ENCODE measurements around the gene DCLK2.

- no peak for TF ChIP-seq ZBTB7A (IDR thresholded peaks at IDR 0.05; ENCODE audit: low read depth)
- no peak for TF ChIP-seq NFIC (IDR thresholded peaks at IDR 0.05)
- no peak for TF ChIP-seq EP300 (IDR thresholded peaks at IDR 0.05; ENCODE audit: borderline replicate concordance)
- TF ChIP-seq REST (IDR thresholded peaks at IDR 0.05; ENCODE audit: low read depth), result no peak
- TF ChIP-seq CEBPB (IDR thresholded peaks at IDR 0.05), result no peak
- TF ChIP-seq TAF1 (IDR thresholded peaks at IDR 0.05; ENCODE audit: low read depth), result no peak
- no peak for TF ChIP-seq FOXM1 (IDR thresholded peaks at IDR 0.05; ENCODE audit: borderline replicate concordance, low read depth)
- TF ChIP-seq USF1 (IDR thresholded peaks at IDR 0.05), result no peak
Measured at GRCh38 chr4:150158041-150158440, 79.8 kb downstream of the DCLK2 start.
